HepG2 (cell line): ENCODE measurements around the gene OSBPL3. TPM values are rescaled to one million over a fixed set of nuclear protein-coding genes. Genes with fewer than 3 reads are reported as not detected.

Experiments used
- CHCHD3 ChIP-seq: sonication (generic); formaldehyde crosslinking; IDR thresholded peaks from 2 replicates; pipeline ENCODE4 v1.8.0; 2022; ENCODE audit warnings: mild to moderate bottlenecking, missing genetic modification reagents, moderate library complexity
- E2F1 ChIP-seq: sonication (generic); formaldehyde crosslinking; IDR thresholded peaks from 2 replicates; pipeline ENCODE4 v1.5.0; 2020; ENCODE audit warnings: missing genetic modification reagents
- HMGXB3 ChIP-seq: sonication (generic); formaldehyde crosslinking; IDR thresholded peaks from 2 replicates; pipeline ENCODE4 v1.4.0; 2020; ENCODE audit warnings: missing genetic modification reagents, borderline replicate concordance
- IRX3 ChIP-seq: sonication (generic); formaldehyde crosslinking; IDR thresholded peaks from 2 replicates; pipeline ENCODE4 v1.8.1; 2023; ENCODE audit warnings: mild to moderate bottlenecking, low read depth, missing genetic modification reagents, borderline replicate concordance
- REXO4 ChIP-seq: sonication (generic); formaldehyde crosslinking; IDR thresholded peaks from 2 replicates; pipeline ENCODE4 v1.8.0; 2022; ENCODE audit warnings: missing genetic modification reagents, mild to moderate bottlenecking, borderline replicate concordance
- STAT5B ChIP-seq: sonication (generic); formaldehyde crosslinking; IDR thresholded peaks from 2 replicates; pipeline ENCODE4 v1.4.0; 2020; ENCODE audit warnings: missing genetic modification reagents
- ZBTB2 ChIP-seq: sonication (generic); formaldehyde crosslinking; IDR thresholded peaks from 2 replicates; pipeline ENCODE4 v1.8.0; 2022; ENCODE audit warnings: low read depth, missing genetic modification reagents
- ZBTB44 ChIP-seq: sonication (generic); formaldehyde crosslinking; IDR thresholded peaks from 2 replicates; pipeline ENCODE4 v1.4.0; 2020; ENCODE audit warnings: missing genetic modification reagents
- polyA plus RNA-seq, 8 experiments: library from polyadenylated mRNA; depleted of rRNA in 3 of 8; stranded (reverse) in 7 of 8; unstranded in 1 of 8; fragments of >200 nt; fragmentation: Illumina TruSeq in 4 of 8; extraction: Trizol in 4 of 8; gene quantifications; 2 replicates each; pipeline versions ENCODE4 v1.2.1 to v1.2.3, GENCODE V29; 2011 to 2016; ENCODE audit warnings: low read depth in 4 of 8, missing spikeins in 1 of 8, mixed read lengths in 1 of 8; ENCODE audit not compliant: insufficient read depth in 1 of 8
- total RNA-seq, 5 experiments: library from RNA; depleted of rRNA; stranded (reverse); fragments of >200 nt; fragmentation: Illumina TruSeq; extraction: Trizol; gene quantifications; 2 replicates each; pipeline ENCODE4 v1.2.3, GENCODE V29; 2016; ENCODE audit warnings: low read depth in 1 of 5

Gene OSBPL3
- total and polyA plus RNA-seq, 2 of the 13 experiments (the other 11 are each of a cell fraction or from before 2014, with no cell fraction given): 8.8 to 28.9 TPM

GRCh38 chr7:24943096-24943948, 36.7 kb downstream of the OSBPL3 start (continued):
- TF ChIP-seq E2F1 (no peak), CHCHD3 (CRISPR knock-in tag) (no peak), IRX3 (no peak), HMGXB3 (CRISPR knock-in tag) (no peak), ZBTB44 (no peak), STAT5B (no peak), REXO4 (no peak), ZBTB2 (CRISPR knock-in tag) (no peak)
